Dermis blood vessel endothelial cell (primary cell): ENCODE measurements around the gene STK11. TPM values are rescaled to one million over a fixed set of nuclear protein-coding genes. Genes with fewer than 3 reads are reported as not detected.
A peak's percentile ranks its signal among the peaks of the same experiment; 100 is the strongest.

ENCODE experiments used
- DNase-seq: peaks from one replicate; pipeline ENCODE4 v3.0.0; 2010
- total RNA-seq: library from RNA; depleted of rRNA; stranded (reverse); fragments of >200 nt; gene quantifications from 2 replicates; pipeline ENCODE4 v1.2.3, GENCODE V29; 2014

STK11 gene
- total RNA-seq, 1 donor from 2014 or later = 108 TPM

- no peak for DNase-seq
These were observed 69.3 kb downstream of the STK11 start for GRCh38 chr19:1274852-1275259.

GRCh38 chr19:1275260-1275975 lies 69.8 kb downstream of the STK11 start, which contains the start of gene FAM174C:
TSS of gene FAM174C (plus strand) at chr19:1275530. CDS start at chr19:1275550, 20 bp downstream.
- DNase-seq = peak; percentile 98

- DNase-seq = no peak
These were observed 70.5 kb downstream of the STK11 start for GRCh38 chr19:1275976-1276627.

GRCh38 chr19:1276628-1277022 lies 71.0 kb downstream of the STK11 start:
- no peak for DNase-seq

- no peak for DNase-seq
These were observed 71.5 kb downstream of the STK11 start for GRCh38 chr19:1277061-1277460.

Other genes starting within 250 kb of the STK11 start
- 69.9 and 83.3 TPM in 2 replicates for gene WDR18, start 221.4 kb upstream of the STK11 start, total RNA-seq
- gene GRIN3B, start 205.4 kb upstream of the STK11 start, total RNA-seq = 0.28 and 1.0 TPM in 2 replicates
- 67.2 and 78.9 TPM in 2 replicates for gene TMEM259, start 184.7 kb upstream of the STK11 start, total RNA-seq
- not detected in 2 replicates for gene RNU6-2, start 184.3 kb upstream of the STK11 start, total RNA-seq
- gene CNN2, start 179.2 kb upstream of the STK11 start, total RNA-seq = 108 and 253 TPM in 2 replicates
- gene ABCA7, start 165.7 kb upstream of the STK11 start, total RNA-seq = 9.4 and 10.0 TPM in 2 replicates
- 40.3 and 55.5 TPM in 2 replicates for gene ARHGAP45, start 138.6 kb upstream of the STK11 start, total RNA-seq
- gene POLR2E, start 110.4 kb upstream of the STK11 start, total RNA-seq = 71.5 and 193 TPM in 2 replicates
- gene GPX4, start 101.8 kb upstream of the STK11 start, total RNA-seq = 281 and 591 TPM in 2 replicates
- gene SBNO2, start 31.5 kb upstream of the STK11 start, total RNA-seq = 37.1 and 52.2 TPM in 2 replicates
- gene CBARP, start 32.2 kb downstream of the STK11 start, total RNA-seq = 2.7 and 2.8 TPM in 2 replicates
- 19.9 and 31.1 TPM in 2 replicates for gene ATP5F1D, start 36.0 kb downstream of the STK11 start, total RNA-seq
- 22.1 and 27.9 TPM in 2 replicates for gene MIDN, start 42.8 kb downstream of the STK11 start, total RNA-seq
- gene CIRBP, start 63.6 kb downstream of the STK11 start, total RNA-seq = 83.1 and 192 TPM in 2 replicates
- 22.0 and 25.0 TPM in 2 replicates for gene FAM174C, start 69.8 kb downstream of the STK11 start, total RNA-seq
- gene EFNA2, start 80.1 kb downstream of the STK11 start, total RNA-seq = not detected in 2 replicates
- gene NDUFS7, start 178.1 kb downstream of the STK11 start, total RNA-seq = 98.8 and 104 TPM in 2 replicates
- 10.7 and 14.8 TPM in 2 replicates for gene GAMT, start 195.8 kb downstream of the STK11 start, total RNA-seq
- 58.0 and 104 TPM in 2 replicates for gene DAZAP1, start 201.8 kb downstream of the STK11 start, total RNA-seq
- 380 and 637 TPM in 2 replicates for gene RPS15, start 232.6 kb downstream of the STK11 start, total RNA-seq
- 0.23 and 0.34 TPM in 2 replicates for gene APC2, start 244.3 kb downstream of the STK11 start, total RNA-seq